ENCODE measurements around the gene BSG. TPM values are rescaled to one million over a fixed set of nuclear protein-coding genes. Genes with fewer than 3 reads are reported as not detected.
A peak's percentile ranks its signal among the peaks of the same experiment; 100 is the strongest.

BSG gene
- total and polyA plus RNA-seq, 9 of the 15 experiments (the other 6 are each of a cell fraction or from before 2014, with no cell fraction given) = 4.6 to 495 (median 187) TPM

DNA sequence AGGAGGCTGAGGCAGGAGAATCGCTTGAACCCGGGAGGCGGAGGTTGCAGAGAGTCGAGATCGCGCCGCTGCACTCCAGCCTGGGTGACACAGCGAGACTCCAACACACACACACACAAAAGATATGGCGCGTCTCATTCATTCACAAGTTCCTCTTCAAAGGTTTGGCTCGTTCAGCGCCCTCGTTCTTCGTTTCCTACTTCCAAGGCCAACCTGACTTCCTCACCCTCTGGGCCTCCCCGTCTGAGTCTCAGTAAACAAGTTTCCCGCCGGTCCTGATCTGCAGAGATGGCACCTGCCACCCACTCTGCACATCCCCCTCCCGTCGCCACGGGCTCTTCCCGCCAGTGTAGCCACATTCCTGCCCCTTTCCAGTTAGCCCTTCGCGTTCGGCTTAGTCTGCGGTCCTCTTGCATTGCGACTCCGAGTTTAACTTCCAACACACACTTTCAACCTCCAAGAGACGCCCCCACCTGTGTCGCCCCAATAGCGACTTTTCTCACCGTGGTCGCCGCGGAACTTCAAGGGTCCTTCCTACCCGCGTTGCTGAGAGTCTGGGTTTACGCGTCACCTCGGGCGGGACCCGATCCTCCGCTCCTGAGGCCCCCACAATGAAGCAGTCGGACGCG, 1.3 kb upstream of the BSG start (continued):
- TF ChIP-seq NONO (IDR thresholded peaks at IDR 0.05; ENCODE audit: low read depth in 2 of 2, low read length in 1 of 2) (no peak), TCFL5 (CRISPR knock-in tag; conservative IDR thresholded peaks at IDR 0.05) (no peak), SIX5 (IDR thresholded peaks at IDR 0.05; ENCODE audit: borderline replicate concordance in 1 of 2, insufficient read depth in 1 of 2, low read depth in 1 of 2, low read length in 2 of 2) (no peak), PBX2 (CRISPR knock-in tag; IDR thresholded peaks at IDR 0.05; ENCODE audit: low read depth) (no peak), PBX2 (tag; conservative IDR thresholded peaks at IDR 0.05; ENCODE audit: low read depth) (no peak), HCFC1 (IDR thresholded peaks at IDR 0.05; ENCODE audit: low read depth, low read length) (no peak), PPARD (CRISPR knock-in tag; IDR thresholded peaks at IDR 0.05) (no peak), CXXC5 (CRISPR knock-in tag; IDR thresholded peaks at IDR 0.05) (peak; percentile 57; the same call in 1 of the 2 replicates), IFI16 (CRISPR knock-in tag; IDR thresholded peaks at IDR 0.05) (no peak), KDM2B (CRISPR knock-in tag; IDR thresholded peaks at IDR 0.05) (0 out of 2 replicates have a peak, but pooled peaks have one; percentile 4), FOXA1 (IDR thresholded peaks at IDR 0.05; ENCODE audit: borderline replicate concordance) (no peak), KHSRP (IDR thresholded peaks at IDR 0.05) (no peak), ZNF780A (CRISPR knock-in tag; IDR thresholded peaks at IDR 0.05) (no peak), ZSCAN32 (CRISPR knock-in tag; IDR thresholded peaks at IDR 0.05) (no peak), TOE1 (IDR thresholded peaks at IDR 0.05; ENCODE audit: borderline replicate concordance) (0 out of 2 replicates have a peak, but pooled peaks have one; percentile 16), TOE1 (CRISPR knock-in tag; IDR thresholded peaks at IDR 0.05; ENCODE audit: borderline replicate concordance, low read depth) (no peak), BRD9 (IDR thresholded peaks at IDR 0.05; ENCODE audit: low read depth, partially characterized antibody) (no peak), ATF7 (IDR thresholded peaks at IDR 0.05) (no peak; the same call in 1 of the 2 replicates), DACH1 (IDR thresholded peaks at IDR 0.05; ENCODE audit: partially characterized antibody) (no peak)
- TF ChIP-seq, protein P1, sequence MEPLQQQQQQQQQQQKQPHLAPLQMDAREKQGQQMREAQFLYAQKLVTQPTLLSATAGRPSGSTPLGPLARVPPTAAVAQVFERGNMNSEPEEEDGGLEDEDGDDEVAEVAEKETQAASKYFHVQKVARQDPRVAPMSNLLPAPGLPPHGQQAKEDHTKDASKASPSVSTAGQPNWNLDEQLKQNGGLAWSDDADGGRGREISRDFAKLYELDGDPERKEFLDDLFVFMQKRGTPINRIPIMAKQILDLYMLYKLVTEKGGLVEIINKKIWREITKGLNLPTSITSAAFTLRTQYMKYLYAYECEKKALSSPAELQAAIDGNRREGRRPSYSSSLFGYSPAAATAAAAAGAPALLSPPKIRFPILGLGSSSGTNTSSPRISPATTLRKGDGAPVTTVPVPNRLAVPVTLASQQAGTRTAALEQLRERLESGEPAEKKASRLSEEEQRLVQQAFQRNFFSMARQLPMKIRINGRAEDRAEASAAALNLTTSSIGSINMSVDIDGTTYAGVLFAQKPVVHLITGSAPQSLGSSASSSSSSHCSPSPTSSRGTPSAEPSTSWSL (CRISPR knock-in tag; IDR thresholded peaks at IDR 0.05; ENCODE audit: borderline replicate concordance) = no peak
- TF ChIP-seq, protein P2, sequence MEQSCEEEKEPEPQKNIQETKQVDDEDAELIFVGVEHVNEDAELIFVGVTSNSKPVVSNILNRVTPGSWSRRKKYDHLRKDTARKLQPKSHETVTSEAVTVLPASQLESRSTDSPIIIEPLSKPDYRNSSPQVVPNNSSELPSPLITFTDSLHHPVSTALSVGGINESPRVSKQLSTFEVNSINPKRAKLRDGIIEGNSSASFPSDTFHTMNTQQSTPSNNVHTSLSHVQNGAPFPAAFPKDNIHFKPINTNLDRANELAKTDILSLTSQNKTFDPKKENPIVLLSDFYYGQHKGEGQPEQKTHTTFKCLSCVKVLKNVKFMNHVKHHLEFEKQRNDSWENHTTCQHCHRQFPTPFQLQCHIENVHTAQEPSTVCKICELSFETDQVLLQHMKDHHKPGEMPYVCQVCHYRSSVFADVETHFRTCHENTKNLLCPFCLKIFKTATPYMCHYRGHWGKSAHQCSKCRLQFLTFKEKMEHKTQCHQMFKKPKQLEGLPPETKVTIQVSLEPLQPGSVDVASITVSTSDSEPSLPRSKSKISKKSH (CRISPR knock-in tag; IDR thresholded peaks at IDR 0.05) = no peak
- TF ChIP-seq, protein P3, sequence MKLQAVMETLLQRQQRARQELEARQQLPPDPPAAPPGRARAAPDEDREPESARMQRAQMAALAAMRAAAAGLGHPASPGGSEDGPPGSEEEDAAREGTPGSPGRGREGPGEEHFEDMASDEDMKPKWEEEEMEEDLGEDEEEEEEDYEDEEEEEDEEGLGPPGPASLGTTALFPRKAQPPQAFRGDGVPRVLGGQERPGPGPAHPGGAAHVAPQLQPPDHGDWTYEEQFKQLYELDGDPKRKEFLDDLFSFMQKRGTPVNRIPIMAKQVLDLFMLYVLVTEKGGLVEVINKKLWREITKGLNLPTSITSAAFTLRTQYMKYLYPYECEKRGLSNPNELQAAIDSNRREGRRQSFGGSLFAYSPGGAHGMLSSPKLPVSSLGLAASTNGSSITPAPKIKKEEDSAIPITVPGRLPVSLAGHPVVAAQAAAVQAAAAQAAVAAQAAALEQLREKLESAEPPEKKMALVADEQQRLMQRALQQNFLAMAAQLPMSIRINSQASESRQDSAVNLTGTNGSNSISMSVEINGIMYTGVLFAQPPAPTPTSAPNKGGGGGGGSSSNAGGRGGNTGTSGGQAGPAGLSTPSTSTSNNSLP (IDR thresholded peaks at IDR 0.05; ENCODE audit: borderline replicate concordance, low read depth, low read length) = no peak
